Epithelial cell of proximal tubule (primary cell): ENCODE data around the gene KCNK4. TPM values are rescaled to one million over a fixed set of nuclear protein-coding genes. Genes with fewer than 3 reads are reported as not detected.
"Not testable (repeated sequence)": the region's sequence is repeated elsewhere in the genome, so short reads cannot be mapped to it uniquely, and the experiment has no call there.

Experiments
- DNase-seq: peaks from one replicate; pipeline ENCODE4 v3.0.0-alpha.2; 2011; ENCODE audit warnings: low read depth
- H3K4me3 ChIP-seq: 2 replicates; pipeline ENCODE4 v1.5.1; 2011; ENCODE audit warnings: low read depth, mild to moderate bottlenecking, low read length
- CTCF ChIP-seq: conservative IDR thresholded peaks from 2 replicates; pipeline ENCODE4 v1.5.1; 2012; ENCODE audit warnings: low read depth, mild to moderate bottlenecking, low read length
- total RNA-seq: library from RNA; depleted of rRNA; stranded (reverse); fragments of >200 nt; gene quantifications from 2 replicates; pipeline ENCODE4 v1.2.3, GENCODE V29; 2015

Gene KCNK4
- total RNA-seq, 1 donor from 2014 or later = not detected

- no peak overlapping the region for H3K4me3 ChIP-seq
- TF ChIP-seq CTCF = no peak
- DNase-seq = no peak
These were observed 30.4 kb downstream of the KCNK4 start for GRCh38 chr11:64321533-64321932.

GRCh38 chr11:64322925-64323260, 31.8 kb downstream of the KCNK4 start:
- H3K4me3 ChIP-seq = no peak overlapping the region
- no peak for TF ChIP-seq CTCF
- no peak for DNase-seq

GRCh38 chr11:64323373-64323772, 32.3 kb downstream of the KCNK4 start:
- DNase-seq = no peak
- TF ChIP-seq CTCF = no peak
- H3K4me3 ChIP-seq = no peak overlapping the region

- not testable (repeated sequence) for H3K4me3 ChIP-seq, DNase-seq
These were observed 32.9 kb downstream of the KCNK4 start for GRCh38 chr11:64323984-64324383.

- DNase-seq = no peak
- no peak for TF ChIP-seq CTCF
- no peak overlapping the region for H3K4me3 ChIP-seq
These were observed 33.8 kb downstream of the KCNK4 start for GRCh38 chr11:64324692-64325469.

- no peak overlapping the region for H3K4me3 ChIP-seq
- TF ChIP-seq CTCF = no peak
- no peak for DNase-seq
These were observed 36.3 kb downstream of the KCNK4 start for GRCh38 chr11:64327375-64327774.

- no peak for TF ChIP-seq CTCF
- H3K4me3 ChIP-seq = no peak overlapping the region
- no peak for DNase-seq
These were observed 36.9 kb downstream of the KCNK4 start for GRCh38 chr11:64327993-64328392.
